GM23338 (cell line): ENCODE results near the gene PARD3. TPM values are rescaled to one million over a fixed set of nuclear protein-coding genes. Genes with fewer than 3 reads are reported as not detected.

ENCODE experiments used
- EZH2 ChIP-seq: fragments of 200-600 bp; sonication (generic); IDR thresholded peaks from one replicate; pipeline ENCODE4 v1.8.0; 2017; ENCODE audit warnings: antibody characterized with exemption, mild to moderate bottlenecking, low read depth; ENCODE audit not compliant: unreplicated experiment
- NANOG ChIP-seq: IDR thresholded peaks from 2 replicates; pipeline ENCODE4 v1.6.1; 2016; ENCODE audit warnings: antibody characterized with exemption, borderline replicate concordance
- POLR2AphosphoS5 ChIP-seq: IDR thresholded peaks from 2 replicates; pipeline ENCODE4 v1.6.1; 2016; ENCODE audit warnings: antibody characterized with exemption, low read depth
- STAT1 ChIP-seq: IDR thresholded peaks from one replicate; pipeline ENCODE4 v1.6.1; 2016; ENCODE audit warnings: antibody characterized with exemption; ENCODE audit not compliant: unreplicated experiment
- ZNF114 ChIP-seq: fragments of 250-450 bp; sonication (Bioruptor Pico); IDR thresholded peaks from 2 replicates; pipeline ENCODE4 v1.5.0; 2020; ENCODE audit warnings: mild to moderate bottlenecking, moderate library complexity
- polyA plus RNA-seq: library from polyadenylated mRNA; unstranded; fragments of >200 nt; fragmentation: Nextera tagmentation; extraction: Ambion mirVana; gene quantifications from 2 replicates; pipeline ENCODE4 v1.2.1, GENCODE V29; 2016
- total RNA-seq: library from RNA; depleted of rRNA; stranded (reverse); fragments of >200 nt; shearing (Covaris generic); gene quantifications from 2 replicates; pipeline ENCODE4 v1.2.3, GENCODE V29; 2014
- TF ChIP-seq, protein P1 (sequence below): fragments of 250-450 bp; sonication (Bioruptor Pico); IDR thresholded peaks from 2 replicates; pipeline ENCODE4 v1.5.0; 2020; ENCODE audit warnings: mild to moderate bottlenecking, moderate library complexity
- TF ChIP-seq, protein P2 (sequence below): IDR thresholded peaks from one replicate; pipeline ENCODE4 v1.6.1; 2018; ENCODE audit warnings: antibody characterized with exemption; ENCODE audit not compliant: unreplicated experiment

Gene PARD3
- total and polyA plus RNA-seq, 2 experiments from 2014 or later: 30.2 to 51.4 TPM

DNA sequence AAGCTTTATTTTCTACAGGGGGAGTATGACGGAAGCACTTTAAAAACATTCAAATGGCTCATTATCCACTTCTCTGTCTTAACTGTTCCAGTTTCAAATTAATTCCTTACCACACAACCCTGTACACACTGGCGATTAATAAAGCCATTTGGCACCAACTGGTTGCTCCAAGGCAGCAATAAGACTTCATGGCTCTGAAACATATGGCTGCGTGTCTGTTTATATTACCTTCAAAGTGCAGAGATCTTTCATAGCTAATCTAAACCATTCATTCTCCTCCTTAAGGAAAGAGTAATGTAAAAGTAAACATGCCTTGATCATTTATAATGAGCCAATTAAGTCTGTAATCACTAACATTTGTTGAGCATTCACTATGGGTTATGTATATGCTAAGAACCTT lies 325.7 kb downstream of the PARD3 start (continued):
- TF ChIP-seq, protein P1, sequence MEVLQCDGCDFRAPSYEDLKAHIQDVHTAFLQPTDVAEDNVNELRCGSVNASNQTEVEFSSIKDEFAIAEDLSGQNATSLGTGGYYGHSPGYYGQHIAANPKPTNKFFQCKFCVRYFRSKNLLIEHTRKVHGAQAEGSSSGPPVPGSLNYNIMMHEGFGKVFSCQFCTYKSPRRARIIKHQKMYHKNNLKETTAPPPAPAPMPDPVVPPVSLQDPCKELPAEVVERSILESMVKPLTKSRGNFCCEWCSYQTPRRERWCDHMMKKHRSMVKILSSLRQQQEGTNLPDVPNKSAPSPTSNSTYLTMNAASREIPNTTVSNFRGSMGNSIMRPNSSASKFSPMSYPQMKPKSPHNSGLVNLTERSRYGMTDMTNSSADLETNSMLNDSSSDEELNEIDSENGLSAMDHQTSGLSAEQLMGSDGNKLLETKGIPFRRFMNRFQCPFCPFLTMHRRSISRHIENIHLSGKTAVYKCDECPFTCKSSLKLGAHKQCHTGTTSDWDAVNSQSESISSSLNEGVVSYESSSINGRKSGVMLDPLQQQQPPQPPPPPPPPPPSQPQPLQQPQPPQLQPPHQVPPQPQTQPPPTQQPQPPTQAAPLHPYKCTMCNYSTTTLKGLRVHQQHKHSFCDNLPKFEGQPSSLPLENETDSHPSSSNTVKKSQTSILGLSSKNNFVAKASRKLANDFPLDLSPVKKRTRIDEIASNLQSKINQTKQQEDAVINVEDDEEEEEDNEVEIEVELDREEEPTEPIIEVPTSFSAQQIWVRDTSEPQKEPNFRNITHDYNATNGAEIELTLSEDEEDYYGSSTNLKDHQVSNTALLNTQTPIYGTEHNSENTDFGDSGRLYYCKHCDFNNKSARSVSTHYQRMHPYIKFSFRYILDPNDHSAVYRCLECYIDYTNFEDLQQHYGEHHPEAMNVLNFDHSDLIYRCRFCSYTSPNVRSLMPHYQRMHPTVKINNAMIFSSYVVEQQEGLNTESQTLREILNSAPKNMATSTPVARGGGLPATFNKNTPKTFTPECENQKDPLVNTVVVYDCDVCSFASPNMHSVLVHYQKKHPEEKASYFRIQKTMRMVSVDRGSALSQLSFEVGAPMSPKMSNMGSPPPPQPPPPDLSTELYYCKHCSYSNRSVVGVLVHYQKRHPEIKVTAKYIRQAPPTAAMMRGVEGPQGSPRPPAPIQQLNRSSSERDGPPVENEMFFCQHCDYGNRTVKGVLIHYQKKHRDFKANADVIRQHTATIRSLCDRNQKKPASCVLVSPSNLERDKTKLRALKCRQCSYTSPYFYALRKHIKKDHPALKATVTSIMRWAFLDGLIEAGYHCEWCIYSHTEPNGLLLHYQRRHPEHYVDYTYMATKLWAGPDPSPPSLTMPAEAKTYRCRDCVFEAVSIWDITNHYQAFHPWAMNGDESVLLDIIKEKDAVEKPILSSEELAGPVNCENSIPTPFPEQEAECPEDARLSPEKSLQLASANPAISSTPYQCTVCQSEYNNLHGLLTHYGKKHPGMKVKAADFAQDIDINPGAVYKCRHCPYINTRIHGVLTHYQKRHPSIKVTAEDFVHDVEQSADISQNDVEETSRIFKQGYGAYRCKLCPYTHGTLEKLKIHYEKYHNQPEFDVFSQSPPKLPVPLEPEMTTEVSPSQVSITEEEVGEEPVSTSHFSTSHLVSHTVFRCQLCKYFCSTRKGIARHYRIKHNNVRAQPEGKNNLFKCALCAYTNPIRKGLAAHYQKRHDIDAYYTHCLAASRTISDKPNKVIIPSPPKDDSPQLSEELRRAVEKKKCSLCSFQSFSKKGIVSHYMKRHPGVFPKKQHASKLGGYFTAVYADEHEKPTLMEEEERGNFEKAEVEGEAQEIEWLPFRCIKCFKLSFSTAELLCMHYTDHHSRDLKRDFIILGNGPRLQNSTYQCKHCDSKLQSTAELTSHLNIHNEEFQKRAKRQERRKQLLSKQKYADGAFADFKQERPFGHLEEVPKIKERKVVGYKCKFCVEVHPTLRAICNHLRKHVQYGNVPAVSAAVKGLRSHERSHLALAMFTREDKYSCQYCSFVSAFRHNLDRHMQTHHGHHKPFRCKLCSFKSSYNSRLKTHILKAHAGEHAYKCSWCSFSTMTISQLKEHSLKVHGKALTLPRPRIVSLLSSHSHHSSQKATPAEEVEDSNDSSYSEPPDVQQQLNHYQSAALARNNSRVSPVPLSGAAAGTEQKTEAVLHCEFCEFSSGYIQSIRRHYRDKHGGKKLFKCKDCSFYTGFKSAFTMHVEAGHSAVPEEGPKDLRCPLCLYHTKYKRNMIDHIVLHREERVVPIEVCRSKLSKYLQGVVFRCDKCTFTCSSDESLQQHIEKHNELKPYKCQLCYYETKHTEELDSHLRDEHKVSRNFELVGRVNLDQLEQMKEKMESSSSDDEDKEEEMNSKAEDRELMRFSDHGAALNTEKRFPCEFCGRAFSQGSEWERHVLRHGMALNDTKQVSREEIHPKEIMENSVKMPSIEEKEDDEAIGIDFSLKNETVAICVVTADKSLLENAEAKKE: no peak
- no peak for TF ChIP-seq POLR2AphosphoS5
- no peak for TF ChIP-seq STAT1
- no peak for TF ChIP-seq NANOG
- TF ChIP-seq ZNF114: no peak
- TF ChIP-seq, protein P2, sequence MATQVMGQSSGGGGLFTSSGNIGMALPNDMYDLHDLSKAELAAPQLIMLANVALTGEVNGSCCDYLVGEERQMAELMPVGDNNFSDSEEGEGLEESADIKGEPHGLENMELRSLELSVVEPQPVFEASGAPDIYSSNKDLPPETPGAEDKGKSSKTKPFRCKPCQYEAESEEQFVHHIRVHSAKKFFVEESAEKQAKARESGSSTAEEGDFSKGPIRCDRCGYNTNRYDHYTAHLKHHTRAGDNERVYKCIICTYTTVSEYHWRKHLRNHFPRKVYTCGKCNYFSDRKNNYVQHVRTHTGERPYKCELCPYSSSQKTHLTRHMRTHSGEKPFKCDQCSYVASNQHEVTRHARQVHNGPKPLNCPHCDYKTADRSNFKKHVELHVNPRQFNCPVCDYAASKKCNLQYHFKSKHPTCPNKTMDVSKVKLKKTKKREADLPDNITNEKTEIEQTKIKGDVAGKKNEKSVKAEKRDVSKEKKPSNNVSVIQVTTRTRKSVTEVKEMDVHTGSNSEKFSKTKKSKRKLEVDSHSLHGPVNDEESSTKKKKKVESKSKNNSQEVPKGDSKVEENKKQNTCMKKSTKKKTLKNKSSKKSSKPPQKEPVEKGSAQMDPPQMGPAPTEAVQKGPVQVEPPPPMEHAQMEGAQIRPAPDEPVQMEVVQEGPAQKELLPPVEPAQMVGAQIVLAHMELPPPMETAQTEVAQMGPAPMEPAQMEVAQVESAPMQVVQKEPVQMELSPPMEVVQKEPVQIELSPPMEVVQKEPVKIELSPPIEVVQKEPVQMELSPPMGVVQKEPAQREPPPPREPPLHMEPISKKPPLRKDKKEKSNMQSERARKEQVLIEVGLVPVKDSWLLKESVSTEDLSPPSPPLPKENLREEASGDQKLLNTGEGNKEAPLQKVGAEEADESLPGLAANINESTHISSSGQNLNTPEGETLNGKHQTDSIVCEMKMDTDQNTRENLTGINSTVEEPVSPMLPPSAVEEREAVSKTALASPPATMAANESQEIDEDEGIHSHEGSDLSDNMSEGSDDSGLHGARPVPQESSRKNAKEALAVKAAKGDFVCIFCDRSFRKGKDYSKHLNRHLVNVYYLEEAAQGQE: no peak
- no peak for TF ChIP-seq EZH2
